Ovary (tissue), 3 donors: Measurements from ENCODE around the gene ABHD16A.

Experiments used
- EP300 ChIP-seq: sonication (generic); formaldehyde crosslinking; IDR thresholded peaks from one replicate; pipeline ENCODE4 v1.6.1; 2017; ENCODE audit warnings: antibody characterized with exemption
- TF ChIP-seq, protein P1 (sequence below), 3 donors: fragments of 450-650 bp in 2 of 3; fragments of 200-600 bp in 1 of 3; IDR thresholded peaks; one replicate each; pipeline versions ENCODE4 v1.5.1 to v1.8.0; 2016 to 2022; ENCODE audit warnings: antibody characterized with exemption in 3 of 3, mild to moderate bottlenecking in 1 of 3
- donor health status: DM: no; HTN: no; CAD: no.

GRCh38 chr6:31639043-31639442, 64.1 kb downstream of the ABHD16A start:
- no peak for TF ChIP-seq EP300
- TF ChIP-seq, protein P1, sequence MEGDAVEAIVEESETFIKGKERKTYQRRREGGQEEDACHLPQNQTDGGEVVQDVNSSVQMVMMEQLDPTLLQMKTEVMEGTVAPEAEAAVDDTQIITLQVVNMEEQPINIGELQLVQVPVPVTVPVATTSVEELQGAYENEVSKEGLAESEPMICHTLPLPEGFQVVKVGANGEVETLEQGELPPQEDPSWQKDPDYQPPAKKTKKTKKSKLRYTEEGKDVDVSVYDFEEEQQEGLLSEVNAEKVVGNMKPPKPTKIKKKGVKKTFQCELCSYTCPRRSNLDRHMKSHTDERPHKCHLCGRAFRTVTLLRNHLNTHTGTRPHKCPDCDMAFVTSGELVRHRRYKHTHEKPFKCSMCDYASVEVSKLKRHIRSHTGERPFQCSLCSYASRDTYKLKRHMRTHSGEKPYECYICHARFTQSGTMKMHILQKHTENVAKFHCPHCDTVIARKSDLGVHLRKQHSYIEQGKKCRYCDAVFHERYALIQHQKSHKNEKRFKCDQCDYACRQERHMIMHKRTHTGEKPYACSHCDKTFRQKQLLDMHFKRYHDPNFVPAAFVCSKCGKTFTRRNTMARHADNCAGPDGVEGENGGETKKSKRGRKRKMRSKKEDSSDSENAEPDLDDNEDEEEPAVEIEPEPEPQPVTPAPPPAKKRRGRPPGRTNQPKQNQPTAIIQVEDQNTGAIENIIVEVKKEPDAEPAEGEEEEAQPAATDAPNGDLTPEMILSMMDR (IDR thresholded peaks at IDR 0.05) = no peak
